ENCODE results near the gene ZNF415. TPM values are rescaled to one million over a fixed set of nuclear protein-coding genes. Genes with fewer than 3 reads are reported as not detected.

ZNF415 gene
- total RNA-seq, 4 donors from 2014 or later: 9.1 to 18.1 (median 13.4) TPM

DNA sequence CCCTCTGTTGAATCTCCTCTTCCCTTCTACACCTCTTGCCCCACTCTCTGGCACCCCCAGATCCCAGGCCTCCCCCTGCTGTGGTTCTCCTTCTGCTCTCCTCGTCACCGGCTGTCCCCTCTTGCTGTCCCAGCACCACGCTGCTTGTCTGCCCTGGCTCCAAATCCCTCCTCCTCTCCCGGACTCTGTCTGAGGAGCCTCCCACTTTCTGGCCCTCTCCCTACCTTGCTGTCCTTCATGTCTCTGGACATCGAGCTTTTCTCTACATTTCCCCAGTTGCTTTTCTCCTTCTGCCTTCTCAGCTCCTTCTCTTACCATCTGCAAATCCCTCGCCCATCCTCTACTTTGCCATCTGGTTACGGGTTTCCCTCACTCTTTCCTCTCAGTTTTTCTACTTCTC is 24.9 kb upstream of the ZNF415 start:
- H3K4me3 ChIP-seq: peak overlapping the region; percentile 57 to 79 (median 76)
- TF ChIP-seq POLR2A (IDR thresholded peaks at IDR 0.05; ENCODE audit: low read depth) (no peak), EP300 (IDR thresholded peaks at IDR 0.05) (no peak), POLR2AphosphoS5 (IDR thresholded peaks at IDR 0.05) (no peak)
- TF ChIP-seq, protein P1, sequence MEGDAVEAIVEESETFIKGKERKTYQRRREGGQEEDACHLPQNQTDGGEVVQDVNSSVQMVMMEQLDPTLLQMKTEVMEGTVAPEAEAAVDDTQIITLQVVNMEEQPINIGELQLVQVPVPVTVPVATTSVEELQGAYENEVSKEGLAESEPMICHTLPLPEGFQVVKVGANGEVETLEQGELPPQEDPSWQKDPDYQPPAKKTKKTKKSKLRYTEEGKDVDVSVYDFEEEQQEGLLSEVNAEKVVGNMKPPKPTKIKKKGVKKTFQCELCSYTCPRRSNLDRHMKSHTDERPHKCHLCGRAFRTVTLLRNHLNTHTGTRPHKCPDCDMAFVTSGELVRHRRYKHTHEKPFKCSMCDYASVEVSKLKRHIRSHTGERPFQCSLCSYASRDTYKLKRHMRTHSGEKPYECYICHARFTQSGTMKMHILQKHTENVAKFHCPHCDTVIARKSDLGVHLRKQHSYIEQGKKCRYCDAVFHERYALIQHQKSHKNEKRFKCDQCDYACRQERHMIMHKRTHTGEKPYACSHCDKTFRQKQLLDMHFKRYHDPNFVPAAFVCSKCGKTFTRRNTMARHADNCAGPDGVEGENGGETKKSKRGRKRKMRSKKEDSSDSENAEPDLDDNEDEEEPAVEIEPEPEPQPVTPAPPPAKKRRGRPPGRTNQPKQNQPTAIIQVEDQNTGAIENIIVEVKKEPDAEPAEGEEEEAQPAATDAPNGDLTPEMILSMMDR (IDR thresholded peaks at IDR 0.05): no peak
- no peaks in the 10 kb centered on the region for H3K27me3 ChIP-seq
- H3K4me1 ChIP-seq: peaks cover 0 to 27% (median 20%) of the 10 kb centered on the region in 4 donors
- 17% methylated on average over 7 of the region's 7 CpGs for WGBS
- DNase-seq (ENCODE audit: extremely low spot score): no peak
- H3K9me3 ChIP-seq: peaks cover 0 to 7% (median under 1%) of the 10 kb centered on the region in 4 donors
- intact Hi-C loops (cut with DNase I): loop anchor here (5.0 kb wide), 1 partner anchor 50 kb away; no protein-coding TSS in a partner anchor
- H3K36me3 ChIP-seq: peaks cover 2 to 30% (median 11%) of the 10 kb centered on the region in 4 donors
- H3K27ac ChIP-seq (replicated peaks in 1 of 4): peak overlapping the region; percentile 76 to 84 (median 84)

DNA sequence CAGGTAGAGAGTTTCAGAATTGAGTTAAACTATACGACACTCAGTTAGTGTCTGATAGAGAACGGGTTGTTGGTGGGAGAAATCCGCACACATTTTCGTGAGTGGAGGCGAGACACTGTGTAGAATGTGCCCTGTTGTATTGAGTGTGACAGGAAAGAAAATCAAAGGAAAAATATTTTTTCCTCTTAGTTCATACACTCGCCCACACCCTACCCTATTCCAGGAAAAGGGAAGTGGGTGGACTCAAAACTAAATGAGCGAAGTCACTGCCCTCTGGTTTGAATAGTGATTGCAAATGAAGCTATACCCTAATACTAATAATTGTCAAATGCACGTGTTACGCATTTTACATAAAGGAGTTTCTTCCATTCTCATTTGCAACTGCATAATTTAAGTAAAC is 24.1 kb upstream of the ZNF415 start:
- peaks cover 0 to 10% (median 0%) of the 10 kb centered on the region in 4 donors for H3K9me3 ChIP-seq
- H3K36me3 ChIP-seq: peaks cover 7 to 38% (median 16%) of the 10 kb centered on the region in 4 donors
- peak overlapping the region in 3 of 4 donors; percentile 57 to 79 (median 76) for H3K4me3 ChIP-seq
- H3K27me3 ChIP-seq: no peaks in the 10 kb centered on the region
- intact Hi-C loops (cut with DNase I): loop anchor here (5.0 kb wide), 1 partner anchor 50 kb away; no protein-coding TSS in a partner anchor
- WGBS: 88% methylated on average over 9 of the region's 9 CpGs
- no peak for DNase-seq (ENCODE audit: extremely low spot score)
- H3K27ac ChIP-seq (replicated peaks in 1 of 4): peak overlapping the region in 2 of 4 donors; percentile 9 to 84
- no peak for TF ChIP-seq POLR2AphosphoS5 (IDR thresholded peaks at IDR 0.05)
- TF ChIP-seq, protein P1 (IDR thresholded peaks at IDR 0.05): no peak
- TF ChIP-seq EP300 (IDR thresholded peaks at IDR 0.05): no peak
- TF ChIP-seq POLR2A (IDR thresholded peaks at IDR 0.05; ENCODE audit: low read depth): no peak
- H3K4me1 ChIP-seq: peaks cover 0 to 27% (median 20%) of the 10 kb centered on the region in 4 donors

DNA sequence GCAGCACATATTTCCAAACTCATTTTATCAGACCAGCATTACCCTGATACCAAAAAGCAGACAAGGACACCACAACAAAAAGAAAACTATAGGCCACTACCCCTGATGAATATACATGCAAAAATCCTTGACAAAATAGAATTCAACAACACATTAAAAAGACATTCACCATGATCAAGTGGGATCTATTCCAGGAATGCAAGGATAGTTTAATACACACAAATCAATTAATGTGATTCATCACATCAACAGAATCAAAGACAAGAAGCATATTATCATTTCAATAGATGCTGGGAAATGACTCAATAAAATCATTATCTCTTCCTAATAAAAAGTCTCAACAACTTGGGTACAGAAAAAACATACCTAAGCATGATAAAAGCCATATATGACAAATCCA is 14.9 kb upstream of the ZNF415 start:
- peaks cover 60 to 94% (median 77%) of the 10 kb centered on the region in 4 donors for H3K36me3 ChIP-seq
- TF ChIP-seq, protein P1 (IDR thresholded peaks at IDR 0.05): no peak
- TF ChIP-seq POLR2AphosphoS5 (IDR thresholded peaks at IDR 0.05) (no peak), POLR2A (IDR thresholded peaks at IDR 0.05; ENCODE audit: low read depth) (no peak), EP300 (IDR thresholded peaks at IDR 0.05) (no peak)
- intact Hi-C loops (cut with DNase I): no loop called here

DNA sequence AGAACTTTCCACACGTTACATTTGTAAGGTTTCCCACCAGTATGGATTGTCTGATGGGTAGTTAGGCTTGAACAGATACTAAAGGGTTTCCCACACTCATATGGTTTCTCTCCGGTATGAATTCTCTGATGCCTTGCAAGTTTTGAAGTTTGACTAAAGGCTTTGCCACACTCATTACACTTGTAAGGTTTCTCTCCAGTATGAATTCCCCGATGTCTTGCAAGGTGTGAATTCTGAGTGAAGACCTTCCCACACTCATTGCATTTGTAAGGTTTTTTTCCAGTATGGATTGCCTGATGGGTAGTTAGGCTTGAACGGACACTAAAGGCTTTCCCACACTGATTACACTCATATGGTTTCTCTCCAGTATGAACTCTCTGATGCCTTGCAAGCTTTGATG is 7.6 kb upstream of the ZNF415 start:
- Histone ChIP-seq H3K27me3 (no peaks in the 10 kb centered on the region), H3K9me3 (peaks cover 6 to 72% (median 46%) of the 10 kb centered on the region in 4 donors), H3K4me3 (no peak overlapping the region), H3K4me1 (no peaks in the 10 kb centered on the region), H3K27ac (replicated peaks in 1 of 4) (no peak overlapping the region), H3K36me3 (peaks cover 23 to 47% (median 41%) of the 10 kb centered on the region in 4 donors)
- no peak for TF ChIP-seq EP300 (IDR thresholded peaks at IDR 0.05)
- TF ChIP-seq, protein P1 (IDR thresholded peaks at IDR 0.05): no peak
- intact Hi-C loops (cut with DNase I): no loop called here
- 95% methylated on average over 4 of the region's 4 CpGs for WGBS
- DNase-seq (ENCODE audit: extremely low spot score): no peak

More for the DNA sequence above, 14.9 kb upstream of the ZNF415 start:
- Histone ChIP-seq H3K4me1 (no peaks in the 10 kb centered on the region), H3K4me3 (no peak overlapping the region), H3K27me3 (no peaks in the 10 kb centered on the region), H3K9me3 (peaks cover 6 to 84% (median 58%) of the 10 kb centered on the region in 4 donors), H3K27ac (replicated peaks in 1 of 4) (no peak overlapping the region)
- DNase-seq (ENCODE audit: extremely low spot score): no peak

DNA sequence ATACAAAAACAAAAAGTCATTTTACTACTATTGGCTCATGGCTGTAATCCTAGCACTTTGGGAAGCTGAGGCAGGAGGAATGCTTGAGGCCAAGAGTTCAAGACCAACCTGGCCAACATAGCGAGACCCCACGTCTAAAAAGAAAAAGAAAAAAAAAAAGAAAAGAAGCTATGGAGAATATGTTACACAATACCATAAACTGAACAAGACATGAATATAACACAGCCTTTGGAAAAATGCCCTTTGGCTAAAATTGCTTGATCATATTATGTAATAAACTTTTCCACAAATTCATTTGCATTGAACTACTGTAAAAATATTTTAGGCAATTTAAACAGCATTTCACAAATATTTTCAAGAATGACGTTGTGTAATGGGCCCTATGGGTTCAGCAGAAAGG is 3.7 kb upstream of the ZNF415 start:
- DNase-seq (ENCODE audit: extremely low spot score): no peak
- H3K36me3 ChIP-seq: peaks cover 4 to 12% (median 8%) of the 10 kb centered on the region in 4 donors
- no peak for TF ChIP-seq POLR2A (IDR thresholded peaks at IDR 0.05; ENCODE audit: low read depth)
- TF ChIP-seq, protein P1 (IDR thresholded peaks at IDR 0.05): no peak
- no peak for TF ChIP-seq POLR2AphosphoS5 (IDR thresholded peaks at IDR 0.05)
- TF ChIP-seq EP300 (IDR thresholded peaks at IDR 0.05): no peak
- intact Hi-C loops (cut with DNase I): no loop called here
- no peak overlapping the region for H3K4me3 ChIP-seq
- peaks cover 6 to 14% (median 13%) of the 10 kb centered on the region in 4 donors for H3K4me1 ChIP-seq
- peaks cover 0 to 43% (median 19%) of the 10 kb centered on the region in 4 donors for H3K9me3 ChIP-seq
- H3K27me3 ChIP-seq: no peaks in the 10 kb centered on the region
- no peak overlapping the region for H3K27ac ChIP-seq (replicated peaks in 1 of 4)
- 91% methylated on average over 3 of the region's 3 CpGs for WGBS

Measured in esophagus muscularis mucosa (tissue), 4 donors.